CD4-positive, alpha-beta T cell (primary cell): ENCODE results near the gene ZEB2. TPM values are rescaled to one million over a fixed set of nuclear protein-coding genes. Genes with fewer than 3 reads are reported as not detected.

Experiments used
- ATAC-seq: fragments of 200-7000 bp; cut with Tn5 transposase; one replicate; pipeline ENCODE4 v1.10.0; 2022; ENCODE audit warnings: mild to moderate bottlenecking; ENCODE audit not compliant: poor library complexity
- CTCF ChIA-PET: fragments of 350-600 bp; sonication (Branson Sonifier 250); formaldehyde crosslinking; loops from one replicate; lab custom pipeline; 2021; ENCODE audit warnings: antibody characterized with exemption, inconsistent platforms; lab: Charles Lee
- POLR2A ChIA-PET: fragments of 350-600 bp; sonication (Branson Sonifier 250); formaldehyde crosslinking; loops from one replicate; lab custom pipeline; 2021; ENCODE audit warnings: antibody characterized with exemption, inconsistent platforms; lab: Charles Lee
- DNase-seq, 14 experiments: peaks; one replicate each; pipeline ENCODE4 v3.0.0-alpha.2; 2013 to 2020; ENCODE audit warnings: mixed read lengths in 2 of 14
- H3K27ac ChIP-seq, 2 donors: one replicate each; pipeline versions ENCODE4 v1.5.1 to v1.7.0; 2013; ENCODE audit warnings: low read length in 2 of 2, low read depth in 1 of 2, mild to moderate bottlenecking in 1 of 2
- H3K27me3 ChIP-seq, 2 experiments: 1 replicate in 1 of 2; 2 replicates in 1 of 2; pipeline versions ENCODE4 v1.6.1 to v1.7.0; 2013; ENCODE audit warnings: low read length in 2 of 2, control low read depth in 1 of 2, mild to moderate bottlenecking in 1 of 2, moderate library complexity in 1 of 2; ENCODE audit not compliant: insufficient read depth in 2 of 2, control insufficient read depth in 1 of 2
- H3K36me3 ChIP-seq: one replicate; pipeline ENCODE4 v1.6.1; 2013; ENCODE audit warnings: low read length, control low read depth; ENCODE audit not compliant: insufficient read depth
- H3K4me1 ChIP-seq: one replicate; pipeline ENCODE4 v1.6.1; 2013; ENCODE audit warnings: low read length, control low read depth; ENCODE audit not compliant: insufficient read depth
- H3K4me3 ChIP-seq: one replicate; pipeline ENCODE4 v1.5.1; 2013; ENCODE audit warnings: mild to moderate bottlenecking, low read length, moderate library complexity
- H3K9me3 ChIP-seq, 2 experiments: 1 replicate in 1 of 2; 2 replicates in 1 of 2; pipeline versions ENCODE4 v1.6.1 to v1.7.0; 2013; ENCODE audit warnings: low read length in 2 of 2, mild to moderate bottlenecking in 2 of 2, control low read depth in 1 of 2, moderate library complexity in 1 of 2; ENCODE audit not compliant: control insufficient read depth in 1 of 2, insufficient read depth in 1 of 2
- H3K27ac Mint-ChIP-seq: one replicate; pipeline ENCODE4 v1.8.0; 2020; ENCODE audit warnings: mixed read lengths
- H3K27me3 Mint-ChIP-seq: one replicate; pipeline ENCODE4 v1.8.0; 2021; ENCODE audit warnings: mixed read lengths
- H3K36me3 Mint-ChIP-seq: one replicate; pipeline ENCODE4 v1.8.0; 2021; ENCODE audit warnings: low read depth, mixed read lengths
- H3K4me1 Mint-ChIP-seq: one replicate; pipeline ENCODE4 v1.8.0; 2021; ENCODE audit warnings: low read depth, mixed read lengths
- H3K4me3 Mint-ChIP-seq: one replicate; pipeline ENCODE4 v1.8.0; 2020; ENCODE audit warnings: mild to moderate bottlenecking, mixed read lengths
- H3K9me3 Mint-ChIP-seq: one replicate; pipeline ENCODE4 v1.8.0; 2020; ENCODE audit warnings: mixed read lengths
- CTCF ChIP-seq: fragments of 200-600 bp; IDR thresholded peaks from one replicate; pipeline ENCODE4 v1.8.0; 2022; ENCODE audit warnings: antibody characterized with exemption, mild to moderate bottlenecking
- intact Hi-C, 2 experiments: fragments of 100-400 bp; cut with DNase I in 1 of 2; cut with micrococcal nuclease in 1 of 2; formaldehyde crosslinking; loops; one replicate each; pipeline versions ENCODE4 v1.15.1 to v1.9.0; 2023 to 2025; cut with DNase I, micrococcal nuclease
- total RNA-seq, 174 experiments: library from RNA in 2 of 174; stranded (reverse) in 2 of 174; gene quantifications; one replicate each; pipeline ENCODE4 v1.2.3 and lab custom pipeline; 2021 to 2026

Gene ZEB2
- total RNA-seq, 2 experiments from 2014 or later, result 12.3 to 13.4 TPM

- no peak for TF ChIP-seq CTCF
- H3K4me1 ChIP-seq, result no peaks in the 10 kb centered on the region
- intact Hi-C loops, result no loop called here
- ATAC-seq (no peak), DNase-seq (no peak)
- no peaks in the 10 kb centered on the region for H3K27me3 ChIP-seq
- H3K9me3 ChIP-seq, result no peaks in the 10 kb centered on the region
- Mint-ChIP-seq H3K9me3 (no peaks in the 10 kb centered on the region), H3K4me3 (no peak overlapping the region), H3K27ac (no peak overlapping the region), H3K36me3 (no peaks in the 10 kb centered on the region), H3K27me3 (no peaks in the 10 kb centered on the region), H3K4me1 (no peaks in the 10 kb centered on the region)
- no peak overlapping the region for H3K27ac ChIP-seq
- ChIA-PET POLR2A (no interaction called here), CTCF (no interaction called here)
- no peaks in the 10 kb centered on the region for H3K36me3 ChIP-seq
- no peak overlapping the region for H3K4me3 ChIP-seq
Measured at GRCh38 chr2:144481109-144481508, 38.8 kb downstream of the ZEB2 start.

GRCh38 chr2:144480285-144480684 is 39.6 kb downstream of the ZEB2 start:
- Mint-ChIP-seq H3K4me3 (no peak overlapping the region), H3K4me1 (no peaks in the 10 kb centered on the region), H3K9me3 (no peaks in the 10 kb centered on the region), H3K36me3 (no peaks in the 10 kb centered on the region), H3K27ac (no peak overlapping the region), H3K27me3 (no peaks in the 10 kb centered on the region)
- no peak overlapping the region for H3K27ac ChIP-seq
- H3K9me3 ChIP-seq, result no peaks in the 10 kb centered on the region
- POLR2A ChIA-PET, result no interaction called here
- CTCF ChIA-PET, result no interaction called here
- no peak overlapping the region for H3K4me3 ChIP-seq
- no peak for ATAC-seq
- no peaks in the 10 kb centered on the region for H3K36me3 ChIP-seq
- no peak for DNase-seq
- intact Hi-C loops, result no loop called here
- H3K27me3 ChIP-seq, result no peaks in the 10 kb centered on the region
- H3K4me1 ChIP-seq, result no peaks in the 10 kb centered on the region
- no peak for TF ChIP-seq CTCF

GRCh38 chr2:144479659-144480058 is 40.3 kb downstream of the ZEB2 start:
- no peak overlapping the region for H3K4me3 Mint-ChIP-seq
- ATAC-seq, result no peak
- no peaks in the 10 kb centered on the region for H3K9me3 Mint-ChIP-seq
- Histone ChIP-seq H3K9me3 (no peaks in the 10 kb centered on the region), H3K4me1 (no peaks in the 10 kb centered on the region), H3K27ac (no peak overlapping the region), H3K36me3 (no peaks in the 10 kb centered on the region), H3K27me3 (no peaks in the 10 kb centered on the region), H3K4me3 (no peak overlapping the region)
- H3K27ac Mint-ChIP-seq, result no peak overlapping the region
- ChIA-PET CTCF (no interaction called here), POLR2A (no interaction called here)
- no peaks in the 10 kb centered on the region for H3K36me3 Mint-ChIP-seq
- no peak for TF ChIP-seq CTCF
- no peaks in the 10 kb centered on the region for H3K4me1 Mint-ChIP-seq
- H3K27me3 Mint-ChIP-seq, result no peaks in the 10 kb centered on the region
- DNase-seq, result no peak
- intact Hi-C loops, result no loop called here
